GM21515 (cell line): ENCODE data around the gene RNF220.

ENCODE experiments used
- ATAC-seq: cut with Tn5 transposase; IDR thresholded peaks from one replicate; pipeline ENCODE4 v1.9.1; 2021; ENCODE audit not compliant: unreplicated experiment

The RNF220 gene

GRCh38 chr1:44406737-44407429, 1.8 kb downstream of the RNF220 start:
- no peak for ATAC-seq

GRCh38 chr1:44407430-44408211, 2.6 kb downstream of the RNF220 start:
- no peak for ATAC-seq

GRCh38 chr1:44408212-44408582, 3.1 kb downstream of the RNF220 start:
- ATAC-seq, result no peak

- no peak for ATAC-seq
Observed at GRCh38 chr1:44408632-44409602, 3.9 kb downstream of the RNF220 start.

GRCh38 chr1:44409757-44410156, 4.7 kb downstream of the RNF220 start:
- ATAC-seq, result no peak

GRCh38 chr1:44411861-44412260, 6.8 kb downstream of the RNF220 start:
- ATAC-seq, result no peak

- ATAC-seq, result no peak
Observed at GRCh38 chr1:44412601-44413000, 7.5 kb downstream of the RNF220 start.

GRCh38 chr1:44413740-44414139, 8.7 kb downstream of the RNF220 start:
- ATAC-seq, result no peak

GRCh38 chr1:44415013-44415412, 10.0 kb downstream of the RNF220 start:
- no peak for ATAC-seq

GRCh38 chr1:44416408-44416807, 11.4 kb downstream of the RNF220 start:
- no peak for ATAC-seq

- no peak for ATAC-seq
Observed at GRCh38 chr1:44417351-44418021, 12.4 kb downstream of the RNF220 start.

GRCh38 chr1:44418022-44418673, 13.1 kb downstream of the RNF220 start:
- no peak for ATAC-seq

- no peak for ATAC-seq
Observed at GRCh38 chr1:44419901-44420300, 14.8 kb downstream of the RNF220 start.

- ATAC-seq, result no peak
Observed at GRCh38 chr1:44420535-44420934, 15.5 kb downstream of the RNF220 start.

GRCh38 chr1:44421446-44421884, 16.4 kb downstream of the RNF220 start:
- ATAC-seq, result no peak

- no peak for ATAC-seq
Observed at GRCh38 chr1:44422161-44422560, 17.1 kb downstream of the RNF220 start.

- no peak for ATAC-seq
Observed at GRCh38 chr1:44423591-44424537, 18.8 kb downstream of the RNF220 start.

- no peak for ATAC-seq
Observed at GRCh38 chr1:44424747-44425146, 19.7 kb downstream of the RNF220 start.
